Loucy (cell line): ENCODE data around the gene DNAJA3.
"Not testable (repeated sequence)": the region's sequence is repeated elsewhere in the genome, so short reads cannot be mapped to it uniquely, and the experiment has no call there.

Experiments used
- H2AFZ ChIP-seq: fragments of 200-600 bp; sonication (generic); 2 replicates; pipeline ENCODE4 v1.6.0; 2016; ENCODE audit warnings: antibody characterized with exemption, mild to moderate bottlenecking, low read length, moderate library complexity
- H3F3A ChIP-seq: fragments of 200-600 bp; 2 replicates; pipeline ENCODE4 v1.6.0; 2016; ENCODE audit warnings: antibody characterized with exemption, low read depth, mild to moderate bottlenecking
- H3K27me3 ChIP-seq: fragments of 200-600 bp; sonication (generic); 2 replicates; pipeline ENCODE4 v1.6.1; 2014; ENCODE audit warnings: low read length, mild to moderate bottlenecking; ENCODE audit not compliant: insufficient read depth, poor library complexity, severe bottlenecking
- H3K36me3 ChIP-seq: fragments of 200-600 bp; sonication (generic); 2 replicates; pipeline ENCODE4 v1.6.1; 2016; ENCODE audit warnings: low read length; ENCODE audit not compliant: insufficient read depth
- H3K4me1 ChIP-seq: fragments of 200-600 bp; sonication (generic); 2 replicates; pipeline ENCODE4 v1.5.1; 2014; ENCODE audit warnings: low read length, mild to moderate bottlenecking; ENCODE audit not compliant: insufficient read depth, poor library complexity, severe bottlenecking
- H3K4me2 ChIP-seq: fragments of 200-600 bp; sonication (generic); 2 replicates; pipeline ENCODE4 v1.6.0; 2014; ENCODE audit warnings: antibody characterized with exemption, low read length, low read depth, mild to moderate bottlenecking; ENCODE audit not compliant: poor library complexity, severe bottlenecking
- H3K4me3 ChIP-seq: fragments of 200-600 bp; sonication (generic); 2 replicates; pipeline ENCODE4 v1.5.1; 2014; ENCODE audit warnings: low read length, mild to moderate bottlenecking, mixed read lengths; ENCODE audit not compliant: poor library complexity, severe bottlenecking
- H3K79me2 ChIP-seq: fragments of 200-600 bp; sonication (generic); 2 replicates; pipeline ENCODE4 v1.6.1; 2014; ENCODE audit warnings: low read length; ENCODE audit not compliant: insufficient read depth
- H3K9ac ChIP-seq: fragments of 200-600 bp; sonication (generic); 2 replicates; pipeline ENCODE4 v1.6.0; 2014; ENCODE audit warnings: mild to moderate bottlenecking, low read depth, low read length, moderate library complexity; ENCODE audit not compliant: poor library complexity, severe bottlenecking
- H3K9me2 ChIP-seq: fragments of 200-600 bp; sonication (generic); replicated peaks from 2 replicates; pipeline ENCODE4 v1.6.1; 2016; ENCODE audit warnings: low read depth, low read length, mixed read lengths
- H3K9me3 ChIP-seq: fragments of 200-600 bp; sonication (generic); 2 replicates; pipeline ENCODE4 v1.6.1; 2014; ENCODE audit warnings: mild to moderate bottlenecking, antibody characterized with exemption, low read length, low read depth; ENCODE audit not compliant: insufficient read depth
- H4K20me1 ChIP-seq: fragments of 200-600 bp; sonication (generic); 2 replicates; pipeline ENCODE4 v1.6.0; 2014; ENCODE audit warnings: antibody characterized with exemption, low read length, mild to moderate bottlenecking; ENCODE audit not compliant: insufficient read depth, poor library complexity, severe bottlenecking
- CTCF ChIP-seq: fragments of 200-600 bp; sonication (generic); conservative IDR thresholded peaks from 2 replicates; pipeline ENCODE4 v1.5.1; 2014; ENCODE audit warnings: mild to moderate bottlenecking, antibody characterized with exemption, low read length
- EZH2phosphoT487 ChIP-seq: fragments of 200-600 bp; IDR thresholded peaks from 2 replicates; pipeline ENCODE4 v1.6.1; 2018; ENCODE audit warnings: antibody characterized with exemption, mild to moderate bottlenecking, moderate library complexity, borderline replicate concordance

Gene DNAJA3

GRCh38 chr16:4392382-4393239, 33.1 kb upstream of the DNAJA3 start:
- no peaks in the 10 kb centered on the region for H3K4me1 ChIP-seq

GRCh38 chr16:4393240-4393600, 32.4 kb upstream of the DNAJA3 start:
- no peaks in the 10 kb centered on the region for H3K9me2 ChIP-seq
- H3F3A ChIP-seq, result no peaks in the 10 kb centered on the region
- no peaks in the 10 kb centered on the region for H3K36me3 ChIP-seq
- no peaks in the 10 kb centered on the region for H3K27me3 ChIP-seq
- no peak overlapping the region for H3K4me2 ChIP-seq
- no peaks in the 10 kb centered on the region for H3K4me1 ChIP-seq
- H3K79me2 ChIP-seq, result no peaks in the 10 kb centered on the region
- H3K4me3 ChIP-seq, result no peak overlapping the region
- no peak for TF ChIP-seq CTCF
- no peak overlapping the region for H2AFZ ChIP-seq
- no peaks in the 10 kb centered on the region for H3K9me3 ChIP-seq
- H4K20me1 ChIP-seq, result no peaks in the 10 kb centered on the region
- H3K9ac ChIP-seq, result no peak overlapping the region

More at GRCh38 chr16:4392382-4393239, 33.1 kb upstream of the DNAJA3 start:
- Histone ChIP-seq H3K4me2 (no peak overlapping the region), H3K9me2 (no peaks in the 10 kb centered on the region), H3K4me3 (no peak overlapping the region), H3K79me2 (no peaks in the 10 kb centered on the region), H3K27me3 (no peaks in the 10 kb centered on the region), H3K9ac (no peak overlapping the region), H3K36me3 (no peaks in the 10 kb centered on the region), H4K20me1 (no peaks in the 10 kb centered on the region), H3K9me3 (no peaks in the 10 kb centered on the region), H2AFZ (no peak overlapping the region), H3F3A (no peaks in the 10 kb centered on the region)
- TF ChIP-seq CTCF (no peak), EZH2phosphoT487 (no peak)

GRCh38 chr16:4393850-4394249, 31.8 kb upstream of the DNAJA3 start:
- not testable (repeated sequence) for H3K36me3 ChIP-seq, H3K9me2 ChIP-seq, H3K4me1 ChIP-seq, H3K9ac ChIP-seq, H3K9me3 ChIP-seq, H3K79me2 ChIP-seq, H3K4me2 ChIP-seq, H3K4me3 ChIP-seq, H2AFZ ChIP-seq, H3F3A ChIP-seq, H3K27me3 ChIP-seq, H4K20me1 ChIP-seq
